HT1080 (cell line): ENCODE data around the gene DPEP1. TPM values are rescaled to one million over a fixed set of nuclear protein-coding genes. Genes with fewer than 3 reads are reported as not detected.
A peak's percentile ranks its signal among the peaks of the same experiment; 100 is the strongest.
"Not testable (repeated sequence)": the region's sequence is repeated elsewhere in the genome, so short reads cannot be mapped to it uniquely, and the experiment has no call there.

ENCODE experiments used
- DNase-seq: peaks from one replicate; pipeline ENCODE4 v3.0.0-alpha.2; 2015; ENCODE audit warnings: low read depth
- total RNA-seq: library from RNA; depleted of rRNA; stranded (reverse); fragments of >200 nt; shearing (Covaris generic); gene quantifications from 2 replicates; pipeline ENCODE4 v1.2.3, GENCODE V29; 2014

Gene DPEP1
- total RNA-seq, 1 experiment from 2014 or later: not detected

DNA sequence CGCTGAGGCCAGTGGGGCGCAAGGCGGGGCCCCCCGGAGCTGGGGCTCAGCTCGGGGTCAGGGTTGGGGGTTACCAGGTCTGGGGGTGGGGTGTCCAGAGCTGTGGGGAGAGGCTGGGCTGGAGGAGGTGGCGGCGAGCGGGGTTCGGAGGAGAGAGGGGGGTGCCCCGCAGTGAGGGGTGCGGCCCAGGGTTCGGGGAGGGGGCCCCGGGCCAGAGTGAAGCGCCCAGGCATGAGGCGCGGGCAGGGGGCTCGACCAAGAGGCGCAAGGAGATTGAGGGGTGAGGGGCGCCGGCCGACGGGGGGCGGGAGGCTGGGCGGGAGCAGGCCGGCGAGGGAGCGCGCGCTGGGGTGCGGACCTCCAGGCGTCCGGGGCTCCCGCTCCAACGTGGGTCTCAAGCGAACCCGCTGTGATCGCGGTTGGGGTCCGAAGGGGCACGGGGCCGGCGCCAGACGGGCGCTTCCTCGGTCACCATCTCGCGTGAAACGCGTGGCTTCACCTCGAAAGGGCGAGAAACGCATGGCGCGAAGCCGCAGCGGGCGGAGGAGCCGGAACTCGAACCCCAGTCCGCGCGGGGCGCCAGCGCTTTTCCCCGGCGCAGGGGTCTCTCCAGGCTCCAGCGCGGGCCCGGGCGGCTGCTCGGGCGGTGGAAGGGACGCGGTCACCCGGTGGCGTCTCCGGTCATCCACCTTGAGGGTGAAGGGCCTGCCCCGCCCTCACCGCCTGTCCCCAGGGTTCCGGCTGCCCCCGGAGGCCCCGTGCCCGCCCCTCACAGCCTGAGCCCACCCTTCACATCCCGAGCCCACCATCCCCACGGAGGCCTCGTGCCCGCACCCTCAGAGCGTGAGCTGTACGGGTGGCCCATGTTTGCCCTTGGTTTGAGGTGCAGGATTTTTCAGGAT lies 37.0 kb upstream of the DPEP1 start:
- no peak for DNase-seq

- DNase-seq: no peak
Observed at GRCh38 chr16:89577055-89577759, 36.2 kb upstream of the DPEP1 start.

DNA sequence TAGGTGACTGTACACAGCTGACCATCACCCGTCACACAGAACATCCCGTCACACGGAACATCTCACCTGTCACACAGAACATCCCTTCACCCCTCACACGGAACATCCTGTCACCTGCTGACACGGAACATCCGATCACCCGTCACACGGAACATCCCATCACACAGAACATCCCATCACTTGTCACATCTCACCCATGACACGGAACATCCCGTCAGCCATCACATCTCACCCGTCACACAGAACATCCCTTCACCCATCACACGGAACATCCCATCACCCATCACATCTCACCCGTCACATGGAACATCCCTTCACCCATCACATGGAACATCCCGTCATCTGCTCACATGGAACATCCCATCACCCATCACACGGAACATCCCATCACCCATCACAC lies 34.1 kb upstream of the DPEP1 start:
- no peak for DNase-seq

GRCh38 chr16:89581045-89581695 lies 32.3 kb upstream of the DPEP1 start:
- peak; percentile 85 for DNase-seq

DNA sequence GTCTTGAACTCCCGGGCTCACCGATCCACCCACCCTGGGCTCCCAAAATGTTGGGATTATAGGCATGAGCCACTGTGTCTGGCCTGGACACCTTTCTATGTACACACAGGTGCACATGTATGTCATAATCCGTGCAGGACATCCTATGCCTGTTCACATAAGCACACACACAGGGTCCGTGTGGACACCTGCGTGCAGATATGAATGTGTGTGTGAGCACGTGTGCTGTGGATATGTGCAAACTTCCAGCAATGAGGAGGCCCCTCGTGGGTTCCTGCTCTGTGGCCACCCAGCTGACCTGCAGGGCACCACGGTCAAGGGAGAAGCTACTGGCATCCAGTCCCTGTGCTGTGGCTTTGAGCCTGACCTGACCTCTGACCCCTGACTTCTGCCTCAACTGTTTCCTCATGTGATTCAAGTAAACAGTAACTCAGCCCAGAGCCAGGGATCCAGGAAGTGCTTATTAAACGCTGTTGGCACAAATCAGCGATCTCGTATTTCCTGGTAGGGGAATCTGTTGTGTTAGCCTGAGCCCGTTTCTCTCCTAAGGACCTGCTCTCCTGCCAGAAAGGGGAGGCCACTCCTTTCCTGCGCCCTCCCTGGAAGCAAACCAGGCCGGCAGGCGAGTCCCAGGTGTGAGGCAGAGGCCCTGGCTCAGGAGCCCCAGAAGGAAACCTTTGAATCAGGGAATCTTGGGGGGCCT lies 31.4 kb upstream of the DPEP1 start:
- DNase-seq: no peak

DNA sequence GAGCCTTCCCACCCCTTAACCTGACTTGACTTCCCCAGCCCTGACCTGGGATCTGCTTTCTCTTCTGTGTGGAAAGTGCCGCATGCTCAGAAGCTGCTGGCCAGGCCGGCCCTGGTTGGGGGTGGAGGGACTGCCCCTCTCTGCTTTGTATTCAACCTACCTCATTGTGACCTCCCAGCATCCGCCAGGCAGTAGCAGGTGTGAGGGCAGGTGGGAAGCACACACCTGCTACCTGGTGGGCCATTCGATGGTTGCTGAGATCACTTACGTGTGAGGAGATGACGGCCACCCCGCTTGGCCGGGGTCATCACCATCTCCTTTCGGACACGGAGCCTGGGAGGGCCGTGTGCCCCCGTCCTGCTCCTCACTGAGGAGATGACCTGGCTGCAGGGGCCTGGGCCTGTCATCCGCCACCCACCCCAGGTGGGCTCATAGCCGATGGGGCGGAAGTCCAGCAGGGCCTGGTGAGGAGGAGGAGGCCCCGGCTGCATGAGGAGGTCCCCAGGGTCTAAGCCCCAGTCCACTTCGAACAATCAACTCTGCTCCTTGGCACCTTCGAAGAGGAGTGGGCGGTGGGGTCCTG lies 30.7 kb upstream of the DPEP1 start:
- no peak for DNase-seq

DNA sequence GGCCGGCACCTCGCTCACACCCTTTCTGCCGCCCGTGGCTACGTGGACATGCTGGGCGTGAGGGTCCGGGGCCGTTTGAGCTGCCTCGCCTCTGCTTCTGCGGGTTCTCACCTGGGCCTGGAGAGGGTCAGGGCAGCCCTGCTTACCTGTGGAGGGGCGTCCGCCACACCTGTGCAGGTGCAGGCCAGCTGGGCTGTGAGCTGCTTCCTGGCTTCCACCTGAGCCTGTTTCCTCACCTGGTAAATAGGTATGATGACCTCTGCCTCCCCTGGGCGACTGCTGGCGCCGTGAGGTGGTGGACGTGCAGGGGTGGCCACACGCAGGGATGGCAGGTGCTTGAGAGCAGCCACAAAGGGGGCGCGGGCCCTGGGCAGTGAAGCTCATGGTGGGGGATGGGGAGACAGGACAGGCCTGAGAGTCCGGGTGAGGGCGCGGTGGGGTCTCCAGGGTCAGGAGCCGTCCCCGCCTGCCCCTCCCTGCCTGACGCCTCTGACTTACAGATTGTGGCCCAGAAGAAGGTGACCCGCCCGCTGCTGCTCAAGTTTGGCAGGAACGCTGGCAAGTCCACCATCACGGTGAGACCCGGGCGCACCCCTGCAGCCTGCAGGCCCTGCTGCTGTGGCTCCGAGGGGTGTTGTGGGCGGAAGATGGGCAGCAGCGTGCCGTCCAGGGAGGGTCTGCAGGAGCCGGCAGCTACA lies 30.1 kb upstream of the DPEP1 start:
- DNase-seq: no peak

DNA sequence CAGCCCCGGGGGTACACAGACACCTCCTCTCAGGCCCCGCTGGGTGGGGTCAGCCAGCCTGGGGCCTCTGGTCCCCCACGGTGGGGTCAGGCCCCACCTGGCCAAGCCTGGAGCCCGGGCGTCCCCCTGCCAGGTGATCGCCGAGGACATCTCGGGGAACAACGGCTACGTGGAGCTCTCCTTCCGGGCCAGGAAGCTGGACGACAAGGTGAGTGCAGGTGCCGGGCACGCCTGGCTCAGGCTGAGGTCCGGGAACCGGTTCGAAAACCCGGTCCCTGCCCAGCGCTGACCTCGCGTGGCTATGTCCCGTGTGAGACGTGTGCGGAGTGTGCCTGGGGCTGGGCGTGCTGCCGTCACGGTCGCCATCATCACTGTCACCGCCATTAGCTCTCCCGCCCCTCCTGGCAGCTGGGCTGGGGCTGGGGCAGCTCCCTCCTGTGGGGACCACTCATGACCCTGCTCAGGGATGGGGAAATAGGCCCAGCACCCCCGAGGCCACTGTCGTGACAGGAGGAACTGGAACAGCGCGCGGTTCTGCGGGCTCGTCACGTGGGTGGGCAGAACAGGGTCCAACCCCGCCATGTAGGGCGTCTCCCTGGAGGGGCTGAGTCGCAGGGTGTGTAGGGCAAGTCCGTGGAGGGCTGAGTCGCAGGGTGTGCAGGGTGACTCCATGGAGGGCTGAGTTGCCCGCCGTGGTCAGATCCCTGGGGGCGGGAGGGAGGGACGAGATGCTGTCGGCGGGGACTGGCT lies 29.4 kb upstream of the DPEP1 start:
- no peak for DNase-seq

- no peak for DNase-seq
Observed at GRCh38 chr16:89584768-89585549, 28.5 kb upstream of the DPEP1 start.

DNA sequence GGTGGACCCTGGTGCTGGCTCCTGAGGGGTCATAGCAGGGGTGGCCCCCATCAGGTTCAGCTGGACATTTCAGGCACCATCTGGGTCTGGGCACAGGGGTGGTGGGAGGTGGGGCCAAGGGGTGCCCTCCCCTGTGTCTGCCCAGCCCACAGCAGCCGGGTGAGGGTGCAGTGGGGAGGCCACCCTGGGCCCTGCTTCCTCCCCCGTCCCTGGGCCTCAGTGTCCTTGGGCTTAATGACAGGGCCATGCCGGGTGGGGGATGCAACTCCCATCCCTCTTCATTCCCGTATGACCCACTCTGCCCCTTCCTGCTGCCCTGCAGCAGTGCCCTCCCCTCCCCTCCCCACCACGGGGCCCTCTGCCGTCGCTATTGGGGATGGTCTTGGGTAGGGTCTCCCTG lies 27.2 kb upstream of the DPEP1 start:
- no peak for DNase-seq

DNA sequence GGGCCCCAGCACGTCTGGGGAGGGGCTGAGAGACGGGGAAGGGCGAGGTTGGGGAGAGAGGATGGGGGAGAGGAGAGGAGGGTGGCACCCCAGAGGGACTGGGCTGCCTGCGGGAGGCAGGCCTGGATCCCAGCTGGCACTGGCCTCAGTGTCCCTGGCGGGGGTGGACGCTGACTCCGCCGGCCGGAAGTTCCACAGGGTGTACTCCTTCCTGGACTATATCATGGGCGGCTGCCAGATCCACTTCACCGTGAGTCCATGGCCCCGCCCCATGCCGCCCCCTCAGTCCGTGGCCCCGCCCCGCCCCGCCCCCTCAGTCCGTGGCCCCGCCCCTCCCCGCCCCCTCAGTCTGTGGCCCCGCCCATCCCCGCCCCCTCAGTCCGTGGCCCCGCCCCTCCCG lies 26.6 kb upstream of the DPEP1 start:
- DNase-seq: no peak

DNA sequence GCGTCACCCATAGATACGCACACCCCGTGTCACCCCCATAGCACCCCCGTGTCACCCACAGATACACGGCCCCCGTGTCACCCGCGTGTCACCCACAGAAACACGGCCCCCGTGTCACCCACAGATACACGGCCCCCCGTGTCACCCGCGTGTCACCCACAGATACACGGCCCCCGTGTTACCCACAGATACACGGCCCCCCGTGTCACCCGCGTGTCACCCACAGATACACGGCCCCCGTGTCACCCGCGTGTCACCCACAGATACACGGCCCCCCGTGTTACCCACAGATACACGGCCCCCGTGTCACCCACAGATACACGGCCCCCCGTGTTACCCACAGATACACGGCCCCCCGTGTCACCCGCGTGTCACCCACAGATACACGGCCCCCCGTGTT lies 25.8 kb upstream of the DPEP1 start:
- not testable (repeated sequence) for DNase-seq

DNA sequence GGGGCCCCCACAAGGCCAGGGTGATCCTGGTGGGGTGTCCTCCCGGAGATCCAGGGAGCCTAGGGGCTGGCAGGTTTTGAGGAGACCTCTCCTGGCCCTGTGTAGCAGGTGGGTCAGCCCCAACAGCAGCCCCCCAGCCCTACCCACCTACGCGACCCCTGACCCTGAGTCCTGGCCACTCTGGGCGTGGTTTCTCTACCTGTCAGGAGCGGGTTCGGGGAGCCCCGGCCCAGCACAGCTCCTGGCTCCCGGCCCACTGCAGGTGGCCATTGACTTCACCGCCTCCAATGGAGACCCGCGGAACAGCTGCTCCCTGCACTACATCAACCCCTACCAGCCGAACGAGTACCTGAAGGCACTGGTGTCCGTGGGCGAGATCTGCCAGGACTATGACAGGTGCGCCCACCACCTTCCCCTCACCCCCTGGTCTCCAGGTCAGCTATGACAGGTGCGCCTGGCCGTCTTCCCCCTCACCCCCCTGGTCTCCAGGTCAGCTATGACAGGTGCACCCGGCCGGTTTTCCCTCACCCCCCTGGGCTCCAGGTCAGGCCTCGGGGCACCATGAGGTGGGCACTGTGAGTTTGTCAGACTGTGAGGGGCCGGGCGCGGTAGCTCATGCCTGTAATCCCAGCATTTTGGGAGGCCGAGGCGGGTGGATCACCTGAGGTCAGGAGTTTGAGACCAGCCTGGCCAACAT lies 24.9 kb upstream of the DPEP1 start:
- DNase-seq: no peak

- no peak for DNase-seq
Observed at GRCh38 chr16:89589241-89589926, 24.1 kb upstream of the DPEP1 start.

GRCh38 chr16:89593841-89594240 lies 19.6 kb upstream of the DPEP1 start:
- no peak for DNase-seq

GRCh38 chr16:89595330-89596060 lies 17.9 kb upstream of the DPEP1 start:
- DNase-seq: no peak

DNA sequence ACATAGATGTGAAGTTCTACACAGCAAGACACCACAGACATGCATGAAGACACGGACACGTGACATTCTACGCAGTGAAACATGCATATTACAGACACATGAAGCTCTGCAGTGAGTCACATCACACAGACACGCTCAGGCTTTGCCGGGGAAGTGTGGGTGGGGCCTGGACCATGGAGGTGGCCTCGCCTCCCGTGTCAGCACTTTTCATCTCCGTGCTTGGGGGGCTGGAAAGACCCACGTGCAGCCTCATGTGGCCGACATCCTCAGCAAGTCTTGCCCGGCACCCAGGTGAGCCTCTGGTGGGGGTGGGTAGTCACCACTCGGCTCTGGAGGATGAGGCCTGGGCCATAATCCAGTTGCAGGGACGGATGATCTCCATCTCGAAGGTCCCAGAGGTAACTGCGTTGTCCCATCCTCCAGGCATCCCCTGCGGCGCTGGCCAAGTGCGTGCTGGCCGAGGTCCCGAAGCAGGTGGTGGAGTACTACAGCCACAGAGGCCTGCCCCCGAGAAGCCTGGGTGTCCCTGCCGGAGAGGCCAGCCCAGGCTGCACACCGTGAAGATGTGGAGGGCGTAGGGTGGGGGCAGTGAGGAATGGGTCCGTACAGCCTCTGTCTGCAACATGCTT lies 17.3 kb upstream of the DPEP1 start:
- no peak for DNase-seq
